22Rv1 (cell line): ENCODE results near the gene SSMEM1.

Experiments
- CTCF ChIP-seq: fragments of 450-650 bp; IDR thresholded peaks from 2 replicates; pipeline ENCODE4 v1.5.1; 2017; ENCODE audit warnings: mild to moderate bottlenecking
- ZFX ChIP-seq: fragments of 450-650 bp; IDR thresholded peaks from 2 replicates; pipeline ENCODE4 v1.6.1; 2017; ENCODE audit warnings: antibody characterized with exemption, borderline replicate concordance

GRCh38 chr7:130219871-130220270, 12.2 kb downstream of the SSMEM1 start:
- TF ChIP-seq CTCF: no peak
- TF ChIP-seq ZFX: no peak
